A549 (cell line): ENCODE data around the gene HOMER2. TPM values are rescaled to one million over a fixed set of nuclear protein-coding genes. Genes with fewer than 3 reads are reported as not detected.

Source experiments
- ATAC-seq, 2 experiments: fragments of 200-7000 bp in 1 of 2; fragments of >200 bp in 1 of 2; cut with Nextera tagmentation in 1 of 2; cut with Tn5 transposase in 1 of 2; 3 replicates each; pipeline versions ENCODE4 v1.8.0 to v1.9.1; 2018 to 2020; ENCODE audit warnings: mild to moderate bottlenecking in 1 of 2, moderate library complexity in 1 of 2
- CTCF ChIA-PET: fragments of 300-600 bp; sonication (Branson Sonifier 250); formaldehyde crosslinking; extraction: SDS; loops from one replicate; lab custom pipeline; 2021; ENCODE audit warnings: antibody characterized with exemption, inconsistent platforms; lab: Yijun Ruan, JAX
- POLR2A ChIA-PET: fragments of 350-600 bp; formaldehyde crosslinking; extraction: SDS; loops from one replicate; lab custom pipeline; 2021; ENCODE audit warnings: antibody characterized with exemption, inconsistent platforms; lab: Yijun Ruan, JAX
- DNase-seq, 2 experiments: peaks; one replicate each; pipeline versions ENCODE4 v3.0.0 to v3.0.0-alpha.2; 2011 to 2016; ENCODE audit warnings: low read depth in 1 of 2, low spot score in 1 of 2
- FAIRE-seq: peaks from 2 replicates; lab custom pipeline; 2011; peaks lifted over from hg19 to GRCh38; lab: Jason Lieb, UNC
- H3K27ac ChIP-seq, 2 experiments: fragments of >200 bp; sonication (Bioruptor Twin); formaldehyde crosslinking; 3 replicates each; pipeline ENCODE4 v1.5.1; 2016 to 2017
- H3K4me1 ChIP-seq: fragments of >200 bp; sonication (Bioruptor Twin); formaldehyde crosslinking; 3 replicates; pipeline ENCODE4 v1.6.1; 2016
- H3K4me2 ChIP-seq: fragments of >200 bp; sonication (Bioruptor Twin); formaldehyde crosslinking; 3 replicates; pipeline ENCODE4 v1.6.1; 2016
- H3K4me3 ChIP-seq: fragments of >200 bp; sonication (Bioruptor Twin); formaldehyde crosslinking; 3 replicates; pipeline ENCODE4 v1.5.1; 2016
- H3K9me3 ChIP-seq: fragments of >200 bp; sonication (Bioruptor Twin); formaldehyde crosslinking; 3 replicates; pipeline ENCODE4 v1.6.1; 2016
- ATOH8 ChIP-seq: fragments of 250-450 bp; sonication (Bioruptor Pico); IDR thresholded peaks from 2 replicates; pipeline ENCODE4 v1.5.0; 2020; ENCODE audit warnings: low read depth, mild to moderate bottlenecking, moderate library complexity
- BCL3 ChIP-seq: fragments of >200 bp; sonication (Bioruptor Twin); formaldehyde crosslinking; IDR thresholded peaks from 3 replicates; pipeline ENCODE4 v1.6.1; 2016
- CEBPB ChIP-seq, 2 experiments: fragments of >200 bp in 1 of 2; sonication (Bioruptor Twin) in 1 of 2; formaldehyde crosslinking in 1 of 2; IDR thresholded peaks; 2 replicates each; pipeline ENCODE4 v1.6.1; 2012 to 2016
- EHF ChIP-seq: fragments of 250-450 bp; sonication (Bioruptor Pico); IDR thresholded peaks from 2 replicates; pipeline ENCODE4 v1.5.0; 2020; ENCODE audit warnings: mild to moderate bottlenecking
- EHMT2 ChIP-seq: fragments of 200-600 bp; sonication (generic); IDR thresholded peaks from 2 replicates; pipeline ENCODE4 v1.6.1; 2016; ENCODE audit warnings: antibody characterized with exemption, low read depth, mild to moderate bottlenecking, moderate library complexity
- ESRRA ChIP-seq: fragments of 150-350 bp; IDR thresholded peaks from 2 replicates; pipeline ENCODE4 v1.6.1; 2014; ENCODE audit warnings: mild to moderate bottlenecking, low read length, borderline replicate concordance
- HDAC2 ChIP-seq: fragments of 200-600 bp; sonication (generic); IDR thresholded peaks from 2 replicates; pipeline ENCODE4 v1.6.1; 2016
- HOXB13 ChIP-seq: fragments of 250-450 bp; sonication (Bioruptor Pico); IDR thresholded peaks from 2 replicates; pipeline ENCODE4 v1.5.0; 2020; ENCODE audit warnings: low read depth, mild to moderate bottlenecking, moderate library complexity
- HOXB5 ChIP-seq: fragments of 250-450 bp; sonication (Bioruptor Pico); IDR thresholded peaks from 2 replicates; pipeline ENCODE4 v1.5.0; 2020; ENCODE audit warnings: mild to moderate bottlenecking, moderate library complexity
- JUN ChIP-seq, 2 experiments: fragments of >200 bp; sonication (Bioruptor Twin); formaldehyde crosslinking; IDR thresholded peaks; 2 replicates in 1 of 2; 3 replicates in 1 of 2; pipeline ENCODE4 v1.6.1; 2016 to 2017
- NFE2L2 ChIP-seq: fragments of 150-350 bp; conservative IDR thresholded peaks from 2 replicates; pipeline ENCODE4 v1.6.1; 2014; ENCODE audit warnings: low read length
- NPAS2 ChIP-seq: fragments of 250-450 bp; sonication (Bioruptor Pico); IDR thresholded peaks from 2 replicates; pipeline ENCODE4 v1.8.0; 2022; ENCODE audit warnings: mild to moderate bottlenecking, moderate library complexity, borderline replicate concordance
- PHF8 ChIP-seq: fragments of 200-600 bp; sonication (generic); IDR thresholded peaks from 2 replicates; pipeline ENCODE4 v1.6.1; 2016; ENCODE audit warnings: low read depth, mild to moderate bottlenecking, antibody characterized with exemption, moderate library complexity, borderline replicate concordance
- ZC3H11A ChIP-seq: fragments of 450-650 bp; IDR thresholded peaks from 2 replicates; pipeline ENCODE4 v1.6.1; 2014; ENCODE audit warnings: antibody characterized with exemption, mild to moderate bottlenecking
- ZSCAN20 ChIP-seq: fragments of 250-450 bp; sonication (Bioruptor Pico); IDR thresholded peaks from 2 replicates; pipeline ENCODE4 v1.8.0; 2022; ENCODE audit warnings: mild to moderate bottlenecking, moderate library complexity
- WGBS: methylation state at CpG from one replicate; pipeline ENCODE4 v1.1.6; 2017; ENCODE audit errors: missing lambda C conversion rate; 5-methylcytosine and 5-hydroxymethylcytosine counted together
- polyA plus RNA-seq, 4 experiments: library from polyadenylated mRNA; depleted of rRNA in 3 of 4; stranded (reverse); fragments of >200 nt; fragmentation: RNase III in 1 of 4; extraction: RNeasy Plus Mini Kit Qiagen cat#74134 plus additional on column Dnase treatment in 1 of 4; gene quantifications; 2 replicates in 3 of 4; 3 replicates in 1 of 4; pipeline ENCODE4 v1.2.3, GENCODE V29; 2011 to 2017
- TF ChIP-seq, protein P1 (sequence below): IDR thresholded peaks from 2 replicates; pipeline ENCODE4 v1.6.1; 2012; ENCODE audit warnings: low read depth, borderline replicate concordance
- TF ChIP-seq, protein P2 (sequence below): fragments of >200 bp; sonication (Bioruptor Twin); formaldehyde crosslinking; IDR thresholded peaks from 2 replicates; pipeline ENCODE4 v1.6.1; 2016

HOMER2 gene
- polyA plus RNA-seq, 2 of the 4 experiments (the other 2 are of a cell fraction): 9.4 to 15.4 TPM

DNA sequence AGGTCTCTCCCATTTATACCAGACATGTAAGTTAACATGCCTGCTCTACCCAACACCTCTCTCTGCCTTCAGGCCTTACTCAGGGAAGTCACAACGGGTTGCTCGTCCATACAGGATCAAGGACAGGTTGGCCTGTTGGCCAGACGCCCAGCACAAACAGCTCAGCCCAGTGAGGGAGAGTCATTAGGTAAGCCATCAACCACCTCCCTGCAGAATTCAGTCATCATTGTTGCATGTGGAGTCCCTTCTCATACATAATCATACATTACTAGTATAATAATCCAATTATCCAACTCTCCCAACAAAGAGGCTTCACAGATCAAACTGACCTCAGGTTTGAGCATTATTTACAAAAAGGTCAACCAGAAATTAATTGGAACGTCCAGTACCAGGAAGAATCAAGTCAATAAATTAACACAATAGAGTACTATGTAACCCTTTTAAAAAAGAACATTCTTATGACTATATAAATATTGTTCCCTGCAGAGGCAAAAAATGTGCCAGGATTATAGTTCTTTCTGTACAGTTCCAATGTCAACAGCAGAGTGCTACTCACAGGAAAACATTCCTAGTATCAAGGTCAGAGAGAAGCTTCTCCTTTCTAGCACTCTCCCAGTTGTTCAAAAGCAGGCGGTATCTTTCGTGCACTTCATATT lies 33.2 kb downstream of the HOMER2 start:
- Histone ChIP-seq H3K9me3 (no peaks in the 10 kb centered on the region), H3K4me3 (no peak overlapping the region), H3K4me1 (no peaks in the 10 kb centered on the region), H3K4me2 (no peak overlapping the region; the same call in 2 of the 3 replicates), H3K27ac (no peak overlapping the region; a peak in 1 of 6 replicates)
- no peak for TF ChIP-seq HDAC2
- TF ChIP-seq, protein P1, sequence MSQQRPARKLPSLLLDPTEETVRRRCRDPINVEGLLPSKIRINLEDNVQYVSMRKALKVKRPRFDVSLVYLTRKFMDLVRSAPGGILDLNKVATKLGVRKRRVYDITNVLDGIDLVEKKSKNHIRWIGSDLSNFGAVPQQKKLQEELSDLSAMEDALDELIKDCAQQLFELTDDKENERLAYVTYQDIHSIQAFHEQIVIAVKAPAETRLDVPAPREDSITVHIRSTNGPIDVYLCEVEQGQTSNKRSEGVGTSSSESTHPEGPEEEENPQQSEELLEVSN: no peak
- TF ChIP-seq EHMT2: no peak
- TF ChIP-seq, protein P2, sequence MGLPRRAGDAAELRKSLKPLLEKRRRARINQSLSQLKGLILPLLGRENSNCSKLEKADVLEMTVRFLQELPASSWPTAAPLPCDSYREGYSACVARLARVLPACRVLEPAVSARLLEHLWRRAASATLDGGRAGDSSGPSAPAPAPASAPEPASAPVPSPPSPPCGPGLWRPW: no peak
- TF ChIP-seq NFE2L2: no peak
- CTCF ChIA-PET: no interaction called here
- ATAC-seq (no peak; a peak in 1 of 6 replicates), FAIRE-seq (no peak), DNase-seq (peak in 1 of 2 experiments; percentile 23)
- 53% methylated on average over 6 of the region's 6 CpGs for WGBS
- POLR2A ChIA-PET: no interaction called here

GRCh38 chr15:82918607-82919230 lies 33.8 kb downstream of the HOMER2 start:
- DNase-seq (no peak), ATAC-seq (no peak), FAIRE-seq (no peak)
- no peak overlapping the region for H3K4me3 ChIP-seq
- TF ChIP-seq JUN (IDR thresholded peaks at IDR 0.05) (no peak), BCL3 (no peak), HOXB13 (CRISPR knock-in tag) (no peak), CEBPB (IDR thresholded peaks at IDR 0.05) (no peak), ATOH8 (CRISPR knock-in tag) (no peak), ESRRA (no peak), NFE2L2 (no peak), ZC3H11A (no peak), PHF8 (no peak), EHF (CRISPR knock-in tag) (no peak), NPAS2 (CRISPR knock-in tag) (no peak), ZSCAN20 (CRISPR knock-in tag) (no peak)
- peak overlapping the region in 1 of 2 experiments; percentile 16; a peak in 1 of 6 replicates for H3K27ac ChIP-seq
- H3K4me1 ChIP-seq: no peaks in the 10 kb centered on the region
- WGBS: 67% methylated on average over 6 of the region's 6 CpGs
- CTCF ChIA-PET: no interaction called here
- H3K9me3 ChIP-seq: no peaks in the 10 kb centered on the region
- no peak overlapping the region; the same call in 2 of the 3 replicates for H3K4me2 ChIP-seq
- POLR2A ChIA-PET: no interaction called here

- WGBS: 59% methylated on average over 6 of the region's 6 CpGs
- Histone ChIP-seq H3K4me3 (no peak overlapping the region), H3K4me2 (no peak overlapping the region), H3K9me3 (no peaks in the 10 kb centered on the region), H3K4me1 (no peaks in the 10 kb centered on the region), H3K27ac (no peak overlapping the region; a peak in 1 of 6 replicates)
- ChIA-PET POLR2A (no interaction called here), CTCF (no interaction called here)
- DNase-seq: no peak
- no peak for FAIRE-seq
- no peak for TF ChIP-seq HOXB5
- ATAC-seq: no peak
Observed at GRCh38 chr15:82918162-82918561, 34.4 kb downstream of the HOMER2 start.
